NCI-H1105 (cell line): Measurements from ENCODE around the gene CEP126.

Source experiments
- DNase-seq: peaks from one replicate; lab custom pipeline; 2025; lab: John Stamatoyannopoulos, UW

CEP126 gene

DNA sequence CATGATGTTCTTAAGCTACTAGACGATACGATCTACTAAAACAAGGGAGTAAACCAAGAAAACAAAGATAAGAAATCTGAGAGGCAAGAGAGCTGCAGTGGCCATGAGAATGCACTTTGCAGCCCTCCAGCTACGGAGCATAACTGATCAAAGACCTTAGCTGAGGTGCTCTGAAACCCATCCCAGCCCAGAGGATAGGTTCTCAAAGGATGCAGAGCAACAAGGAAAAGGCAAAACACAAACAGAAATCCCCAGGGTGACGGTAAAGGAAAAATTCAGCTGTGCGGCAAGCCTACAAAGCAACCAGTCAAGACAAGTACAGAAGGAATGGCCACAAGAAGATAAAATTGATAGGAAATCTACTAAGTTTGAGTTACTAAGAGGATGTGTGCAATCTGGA, 99.9 kb downstream of the CEP126 start:
- DNase-seq = no peak

DNA sequence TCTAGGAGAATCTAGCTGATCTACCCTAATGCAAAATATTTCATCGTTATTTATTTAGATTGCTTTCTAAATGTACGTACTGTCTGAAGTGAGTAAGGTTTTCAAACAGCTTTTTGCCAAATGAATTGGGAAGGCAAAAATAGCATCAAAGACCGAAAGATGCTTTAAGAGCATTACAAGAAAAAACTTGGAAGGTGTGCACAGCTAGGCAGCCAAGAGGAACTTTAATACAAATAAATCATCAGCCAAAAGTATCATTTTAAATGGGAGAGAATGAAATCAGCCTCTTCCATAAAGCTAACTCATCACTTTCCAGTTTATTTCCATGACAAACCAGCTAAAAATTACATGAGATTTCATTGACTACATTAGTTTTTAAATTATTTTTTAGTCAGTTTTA, 102.2 kb downstream of the CEP126 start:
- no peak for DNase-seq

DNA sequence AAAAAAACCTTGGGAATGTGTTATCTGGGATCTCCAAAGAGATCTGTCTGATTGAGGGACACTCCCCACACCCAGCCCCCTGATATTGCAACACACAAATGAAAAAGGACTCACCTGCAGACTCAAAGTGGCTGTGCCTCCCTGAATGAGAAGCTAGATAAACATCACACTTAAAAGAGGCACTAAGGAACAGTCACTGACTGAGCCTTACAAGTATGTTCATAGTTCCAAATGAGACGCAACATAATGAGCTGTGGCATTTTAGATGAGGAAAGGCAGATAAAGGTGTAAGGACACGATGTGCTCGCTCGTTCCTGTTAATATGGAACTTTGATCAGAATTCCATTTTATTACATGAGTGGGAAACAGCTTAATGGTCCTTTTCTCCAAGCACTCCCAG, 111.4 kb downstream of the CEP126 start:
- DNase-seq = no peak

DNA sequence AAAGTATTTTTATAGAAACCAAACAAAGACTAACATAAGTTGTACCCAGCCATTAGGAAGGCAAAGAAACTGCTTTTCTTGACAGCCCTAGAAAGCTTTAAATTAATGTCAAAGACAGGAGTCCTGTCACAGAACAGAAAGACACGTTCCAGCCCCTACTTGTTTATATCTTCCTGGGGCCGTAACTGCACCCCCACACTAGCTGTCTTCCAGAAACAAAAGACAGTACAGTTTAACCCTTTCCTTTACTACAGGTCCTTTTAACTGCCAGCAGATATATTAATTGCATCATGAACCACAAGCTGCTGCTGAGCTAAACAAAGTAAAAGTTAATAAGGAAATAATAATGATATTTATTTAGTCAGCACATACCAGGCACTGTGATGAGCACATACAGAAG, 112.1 kb downstream of the CEP126 start:
- no peak for DNase-seq

DNA sequence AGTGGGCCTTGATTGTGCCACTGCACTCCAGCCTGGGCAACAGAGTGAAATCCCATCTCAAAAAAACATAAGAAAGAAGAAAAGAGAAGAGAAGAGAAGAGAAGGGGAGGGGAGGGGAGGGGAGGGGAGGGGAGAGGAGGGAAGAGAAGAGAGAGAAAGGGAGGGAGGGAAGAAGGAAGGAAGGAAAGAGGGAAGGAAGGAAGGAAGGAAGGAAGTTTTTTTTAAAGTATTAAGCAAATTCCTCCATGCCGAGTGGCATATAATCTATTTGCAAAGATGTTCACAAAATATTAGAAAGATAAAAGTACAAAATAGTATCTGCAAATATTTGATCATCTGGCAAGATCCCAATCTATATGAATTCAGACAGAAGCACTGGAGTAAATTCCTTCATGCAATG, 121.9 kb downstream of the CEP126 start:
- no peak for DNase-seq

DNA sequence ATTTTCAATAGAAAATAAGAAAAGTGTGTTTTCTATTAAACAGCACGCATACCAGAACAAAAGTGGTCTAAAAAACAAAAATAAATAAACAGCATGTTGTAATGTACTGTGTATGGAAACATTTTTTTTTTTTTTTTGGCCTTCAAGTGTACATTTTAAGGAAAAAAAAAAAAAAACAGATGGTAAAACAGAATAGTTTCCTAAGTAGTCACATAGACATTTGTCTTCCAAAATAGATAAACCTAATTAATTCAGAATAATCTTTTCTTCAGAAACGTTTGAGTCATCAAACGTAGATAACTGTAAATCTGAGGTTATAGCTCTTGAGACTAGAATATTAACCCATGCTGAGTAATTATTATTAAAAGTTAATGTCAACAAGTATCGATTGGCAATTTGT, 132.0 kb downstream of the CEP126 start:
- no peak for DNase-seq

DNA sequence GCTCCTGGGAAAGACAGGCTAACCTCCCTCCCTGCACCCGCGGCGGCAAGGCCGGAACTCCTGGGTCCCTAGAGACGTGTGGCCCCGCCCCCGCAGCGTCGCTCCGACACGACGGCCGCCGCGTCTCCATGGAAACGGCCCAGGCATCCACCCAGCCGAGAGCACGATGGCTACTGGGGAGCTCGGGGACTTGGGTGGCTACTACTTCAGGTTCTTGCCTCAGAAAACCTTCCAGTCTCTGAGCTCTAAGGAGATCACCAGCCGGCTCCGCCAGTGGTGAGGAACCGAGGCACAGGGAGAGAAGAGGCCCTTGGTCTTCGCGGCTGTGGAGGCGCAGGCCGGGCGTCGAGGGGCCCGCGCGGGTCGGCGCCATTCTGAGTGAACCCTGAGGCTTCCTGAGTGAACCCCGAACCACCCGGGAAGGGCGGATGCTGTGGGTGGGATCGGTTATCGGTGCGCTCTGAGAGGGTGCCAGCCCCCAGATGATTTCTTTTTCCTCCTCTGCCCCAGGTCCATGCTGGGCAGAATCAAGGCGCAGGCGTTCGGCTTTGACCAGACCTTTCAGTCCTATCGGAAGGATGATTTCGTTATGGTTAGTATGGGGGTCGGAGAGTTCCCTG, 132.6 kb downstream of the CEP126 start, which contains the start of gene CFAP300:
Gene CFAP300 (plus strand): TSS at position 133 of the 620 bp plus-strand sequence. CDS start 34 bp downstream, at position 167.
- DNase-seq = peak; percentile 76
